NCI-H446 treated with DMSO at 0.1 percent for 48 hours (cell line): Measurements from ENCODE around the gene KRT14.
"Not testable (repeated sequence)": the region's sequence is repeated elsewhere in the genome, so short reads cannot be mapped to it uniquely, and the experiment has no call there.

Experiments
- DNase-seq: peaks from one replicate; lab custom pipeline; 2025; lab: John Stamatoyannopoulos, UW

KRT14 gene

DNA sequence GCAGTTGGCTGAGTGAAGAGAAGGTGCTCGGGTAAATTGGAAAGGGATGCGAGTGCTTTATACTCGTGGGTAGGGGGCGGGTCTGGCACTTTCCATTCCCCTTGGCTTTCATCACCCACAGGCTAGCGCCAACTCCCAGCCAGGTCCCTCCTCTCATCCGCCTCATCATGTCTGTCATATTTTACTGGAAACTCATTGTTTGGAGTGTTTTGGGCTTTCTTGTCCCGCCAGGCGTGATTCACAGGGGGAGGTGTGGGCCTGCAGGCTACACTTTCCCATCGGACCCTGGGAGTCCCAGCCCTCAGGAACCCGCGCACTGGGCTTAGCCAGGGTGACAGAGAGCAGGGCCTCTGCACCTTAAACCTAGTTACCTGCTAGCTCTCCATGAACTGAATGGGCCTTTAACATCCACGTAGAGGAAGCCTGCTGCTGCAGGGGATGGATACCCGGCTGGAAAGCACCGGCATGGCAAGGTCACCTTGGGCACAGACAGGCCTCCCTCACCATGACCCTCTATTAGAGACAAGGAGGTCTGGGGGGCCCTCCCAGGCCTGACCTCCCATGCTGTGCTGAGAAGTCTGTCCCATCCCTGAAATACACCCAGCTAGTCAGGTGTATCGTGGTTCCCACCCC lies at the start of gene KRT14:
Gene KRT14 (minus strand): TSS at position 33 of the 633 bp plus-strand sequence. CDS start 61 bp downstream, outside the sequence.
- DNase-seq = no peak

GRCh38 chr17:41635121-41636097 lies 48.7 kb upstream of the KRT14 start:
- no peak for DNase-seq

GRCh38 chr17:41634639-41635038 lies 47.9 kb upstream of the KRT14 start:
- no peak for DNase-seq

- DNase-seq = no peak
These were observed 47.0 kb upstream of the KRT14 start for GRCh38 chr17:41633556-41634199.

- no peak for DNase-seq
These were observed 45.9 kb upstream of the KRT14 start for GRCh38 chr17:41632482-41633105.

- no peak for DNase-seq
These were observed 45.2 kb upstream of the KRT14 start for GRCh38 chr17:41631898-41632285.

GRCh38 chr17:41631025-41631897 lies 44.6 kb upstream of the KRT14 start:
- DNase-seq = no peak

- DNase-seq = no peak
These were observed 43.4 kb upstream of the KRT14 start for GRCh38 chr17:41629826-41630670.

GRCh38 chr17:41629316-41629715 lies 42.6 kb upstream of the KRT14 start:
- no peak for DNase-seq

- not testable (repeated sequence) for DNase-seq
These were observed 42.0 kb upstream of the KRT14 start for GRCh38 chr17:41628621-41629255.

DNA sequence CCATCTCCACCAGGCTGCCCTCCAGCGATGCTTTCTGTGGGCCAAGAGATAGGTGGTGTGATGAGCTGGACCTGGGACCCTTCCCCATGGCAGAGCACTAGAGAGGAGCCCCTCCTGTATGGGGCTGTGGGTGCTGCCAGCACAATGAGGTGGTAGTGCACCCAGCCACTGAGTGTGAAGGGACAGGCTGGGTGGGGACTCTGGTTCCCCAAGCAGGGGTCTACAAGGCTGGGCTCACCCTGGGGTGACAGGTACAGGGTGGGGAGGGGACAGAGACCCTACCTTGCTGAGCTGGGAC lies 41.3 kb upstream of the KRT14 start:
- not testable (repeated sequence) for DNase-seq

DNA sequence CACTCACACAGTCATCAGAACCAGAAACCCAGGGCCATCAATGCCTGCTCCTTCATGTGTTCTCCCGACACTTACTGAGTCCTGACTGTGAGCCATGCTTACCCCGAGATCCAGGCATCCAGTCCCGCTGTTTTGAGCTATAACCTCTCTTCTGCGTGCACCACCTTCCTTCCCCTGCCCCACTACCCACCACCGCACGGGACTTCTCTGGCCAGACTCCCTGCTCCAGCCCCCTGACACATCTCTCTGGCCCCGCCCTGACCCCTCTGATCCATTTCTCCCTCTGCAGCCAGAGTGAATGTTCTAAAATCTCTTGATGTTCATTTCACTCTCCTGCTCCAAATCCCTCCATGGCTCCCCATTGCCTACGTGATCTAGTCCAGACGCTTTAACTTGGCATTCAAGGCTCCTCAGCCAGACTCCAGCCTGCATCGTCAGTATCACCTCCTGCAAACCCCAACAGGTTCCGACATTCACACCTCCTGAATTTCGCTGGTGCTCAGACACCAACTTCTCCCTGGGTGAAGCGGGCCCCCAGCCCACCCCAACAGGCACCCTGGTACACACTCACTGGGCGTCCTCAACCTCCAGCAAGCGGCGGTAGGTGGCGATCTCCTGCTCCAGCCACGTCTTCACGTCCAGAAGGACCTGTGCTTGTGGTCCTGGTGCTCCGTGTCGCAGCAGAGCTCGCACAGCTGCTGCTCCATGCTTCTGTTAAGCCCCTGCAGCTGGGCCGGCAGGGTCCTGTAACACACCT lies 40.8 kb upstream of the KRT14 start:
- no peak for DNase-seq

DNA sequence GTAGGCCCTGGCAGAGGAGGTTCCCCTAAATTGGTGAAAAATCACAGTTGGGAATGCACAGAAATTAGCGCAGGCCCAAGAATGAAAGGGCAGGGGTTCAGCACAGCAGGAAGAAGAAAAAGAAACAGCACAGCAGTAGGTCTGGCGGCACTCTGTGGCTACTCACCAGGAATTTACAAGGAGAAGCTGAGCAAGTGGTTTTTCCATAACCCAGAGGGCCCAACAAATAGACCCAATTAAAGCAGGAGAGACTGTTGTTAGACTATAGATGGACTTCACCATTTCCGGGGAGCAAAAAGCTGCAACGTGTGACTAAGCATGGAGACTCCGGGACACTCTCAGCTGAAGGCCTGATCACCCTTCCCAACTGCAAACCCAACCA lies 40.2 kb upstream of the KRT14 start:
- not testable (repeated sequence) for DNase-seq

- not testable (repeated sequence) for DNase-seq
These were observed 39.6 kb upstream of the KRT14 start for GRCh38 chr17:41626028-41626913.

DNA sequence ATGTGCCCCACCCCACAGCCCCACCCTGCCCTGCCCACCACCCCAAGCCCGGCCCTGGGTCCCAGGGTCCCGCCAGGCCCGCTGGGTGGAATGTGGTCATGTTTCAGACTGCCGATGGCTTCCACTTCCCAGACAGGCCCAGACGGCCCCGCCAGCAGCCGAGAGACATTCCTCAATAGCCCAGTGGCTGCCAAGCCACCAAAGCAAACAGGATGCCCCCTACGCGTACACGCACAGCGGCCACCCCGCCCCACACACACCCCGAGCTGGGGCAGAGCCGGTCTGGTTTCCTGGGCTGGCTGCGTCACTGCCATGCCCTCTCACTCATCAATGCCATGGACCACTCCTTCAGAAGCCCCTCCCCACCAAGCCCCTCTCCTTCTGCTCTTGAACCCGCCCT lies 38.9 kb upstream of the KRT14 start:
- no peak for DNase-seq

- no peak for DNase-seq
These were observed 37.8 kb upstream of the KRT14 start, which contains the start of gene KRT17 for GRCh38 chr17:41624208-41625101. Gene KRT17, minus strand, starts transcription at chr17:41624575. Its CDS starts 66 bp downstream, at chr17:41624509.
